Measurements from ENCODE around the gene BOLA1.
"Not testable (repeated sequence)": the region's sequence is repeated elsewhere in the genome, so short reads cannot be mapped to it uniquely, and the experiment has no call there.

The BOLA1 gene

DNA sequence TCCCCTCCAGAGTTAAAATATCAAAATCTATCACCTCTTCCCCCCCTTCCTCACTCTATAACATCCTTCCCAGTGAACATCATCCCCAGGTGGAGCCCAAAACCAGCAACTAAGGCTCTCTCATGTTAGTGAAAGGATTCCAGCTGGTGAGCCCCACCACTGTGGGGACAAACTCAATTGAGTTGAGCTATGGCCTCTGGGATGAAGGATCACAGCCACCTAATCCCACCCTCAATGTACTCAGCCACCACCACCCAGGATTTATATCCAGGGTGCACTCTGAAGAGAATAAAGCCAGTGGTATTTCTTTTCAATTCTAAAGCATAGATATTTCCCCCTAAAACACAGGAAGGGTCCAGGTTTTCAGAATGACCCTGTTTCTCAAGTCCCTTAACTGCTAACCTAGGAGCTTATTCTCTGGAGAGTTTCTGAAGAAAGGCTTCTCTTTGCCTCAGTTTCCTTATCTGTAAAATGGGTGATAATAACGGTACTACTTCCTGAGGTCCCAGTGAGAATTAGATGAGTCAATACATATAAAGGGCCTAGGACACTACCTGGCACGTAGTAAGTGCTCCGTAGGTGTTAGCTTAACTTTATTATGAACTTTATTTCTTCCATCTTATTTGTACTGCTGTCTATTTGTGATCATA lies 15.6 kb upstream of the BOLA1 start:
- DNase-seq: no peak
- TF ChIP-seq GATA1 (IDR thresholded peaks at IDR 0.05; ENCODE audit: low read depth, low read length): no peak
- TF ChIP-seq POLR2A (IDR thresholded peaks at IDR 0.05; ENCODE audit: low read length): no peak

- peak; percentile 84 to 90 for DNase-seq
- peak; percentile 34 for TF ChIP-seq POLR2A (IDR thresholded peaks at IDR 0.05; ENCODE audit: low read length)
- no peak for TF ChIP-seq GATA1 (IDR thresholded peaks at IDR 0.05; ENCODE audit: low read depth, low read length)
Measured at GRCh38 chr1:149884433-149885338, 14.7 kb upstream of the BOLA1 start.

GRCh38 chr1:149885339-149886120 lies 13.8 kb upstream of the BOLA1 start:
- peak; percentile 94 to 95 for DNase-seq

DNA sequence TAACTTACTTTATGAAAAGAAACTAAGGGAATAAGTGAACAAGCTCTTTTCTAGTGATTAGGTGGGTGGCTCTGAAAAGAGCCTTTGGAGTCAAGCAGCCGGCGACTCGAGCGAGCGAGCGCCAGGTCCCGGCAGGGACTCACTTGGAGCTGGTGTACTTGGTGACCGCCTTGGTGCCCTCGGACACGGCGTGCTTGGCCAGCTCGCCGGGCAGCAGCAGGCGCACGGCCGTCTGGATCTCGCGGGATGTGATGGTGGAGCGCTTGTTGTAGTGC lies 13.3 kb upstream of the BOLA1 start:
- peak; percentile 85 for TF ChIP-seq POLR2A (IDR thresholded peaks at IDR 0.05; ENCODE audit: low read length)
- DNase-seq: not testable (repeated sequence)

More at GRCh38 chr1:149885339-149886120, 13.8 kb upstream of the BOLA1 start:
- no peak for TF ChIP-seq GATA1 (IDR thresholded peaks at IDR 0.05; ENCODE audit: low read depth, low read length)
- peak; percentile 67 for TF ChIP-seq POLR2A (IDR thresholded peaks at IDR 0.05; ENCODE audit: low read length)

DNA sequence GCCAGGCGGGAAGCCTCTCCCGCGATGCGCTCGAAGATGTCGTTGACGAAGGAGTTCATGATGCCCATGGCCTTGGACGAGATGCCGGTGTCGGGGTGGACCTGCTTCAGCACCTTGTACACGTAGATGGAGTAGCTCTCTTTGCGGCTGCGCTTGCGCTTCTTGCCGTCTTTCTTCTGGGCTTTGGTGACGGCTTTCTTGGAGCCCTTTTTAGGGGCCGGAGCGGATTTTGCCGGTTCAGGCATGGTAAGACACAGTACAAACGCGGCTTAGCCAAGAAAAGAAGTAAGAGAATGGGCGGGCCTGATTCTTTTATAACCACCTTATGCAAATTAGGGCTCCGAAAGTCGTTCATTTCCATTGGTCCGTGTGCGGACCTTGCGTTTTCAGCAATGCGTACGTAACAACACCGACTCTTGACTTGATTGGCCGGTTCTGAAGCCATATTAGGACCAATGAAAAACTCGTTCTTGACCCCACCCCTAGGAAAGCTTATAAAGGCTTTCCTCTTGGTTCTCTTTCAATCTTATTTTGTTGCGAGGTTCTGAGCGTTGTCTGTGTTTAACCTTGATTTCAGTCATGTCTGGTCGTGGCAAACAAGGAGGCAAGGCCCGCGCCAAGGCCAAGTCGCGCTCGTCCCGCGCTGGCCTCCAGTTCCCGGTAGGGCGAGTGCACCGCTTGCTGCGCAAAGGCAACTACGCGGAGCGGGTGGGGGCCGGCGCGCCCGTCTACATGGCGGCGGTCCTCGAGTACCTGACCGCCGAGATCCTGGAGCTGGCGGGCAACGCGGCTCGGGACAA lies 12.8 kb upstream of the BOLA1 start:
- TF ChIP-seq GATA1 (IDR thresholded peaks at IDR 0.05; ENCODE audit: low read depth, low read length) (no peak), POLR2A (IDR thresholded peaks at IDR 0.05; ENCODE audit: low read length) (peak; percentile 89)
- DNase-seq: peak; percentile 98 to 99

- DNase-seq: not testable (repeated sequence)
Measured at GRCh38 chr1:149887196-149887455, 12.2 kb upstream of the BOLA1 start.

DNA sequence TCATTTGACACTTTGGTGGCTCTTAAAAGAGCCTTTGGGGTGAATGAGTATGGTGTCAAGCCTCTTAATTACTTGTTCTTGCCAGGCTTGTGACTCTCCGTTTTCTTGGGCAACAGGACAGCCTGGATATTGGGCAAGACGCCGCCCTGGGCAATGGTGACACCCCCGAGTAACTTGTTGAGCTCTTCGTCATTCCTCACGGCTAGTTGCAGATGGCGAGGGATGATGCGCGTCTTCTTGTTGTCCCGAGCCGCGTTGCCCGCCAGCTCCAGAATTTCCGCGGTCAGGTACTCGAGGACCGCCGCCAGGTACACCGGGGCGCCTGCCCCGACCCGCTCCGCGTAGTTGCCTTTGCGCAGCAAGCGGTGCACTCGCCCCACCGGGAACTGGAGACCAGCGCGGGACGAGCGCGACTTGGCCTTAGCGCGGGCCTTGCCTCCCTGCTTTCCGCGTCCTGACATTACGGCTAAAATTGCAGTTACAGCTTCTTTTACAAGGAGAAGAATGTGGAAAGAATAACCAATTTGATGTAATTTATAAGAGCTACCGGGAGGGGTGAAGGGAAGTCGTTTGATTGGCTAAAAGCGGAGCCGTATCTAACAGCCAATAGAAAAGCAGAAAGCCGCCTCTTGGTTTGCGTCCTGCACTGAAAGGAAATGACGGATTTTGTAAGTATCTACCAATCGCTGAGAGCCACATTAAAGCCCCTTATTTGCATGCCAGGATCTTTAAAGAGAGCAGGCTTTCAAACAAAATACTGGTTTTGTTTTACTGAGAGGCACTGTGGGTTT lies 11.7 kb upstream of the BOLA1 start:
- DNase-seq: peak; percentile 96 to 98
- TF ChIP-seq POLR2A (IDR thresholded peaks at IDR 0.05; ENCODE audit: low read length): peak; percentile 98
- TF ChIP-seq GATA1 (IDR thresholded peaks at IDR 0.05; ENCODE audit: low read depth, low read length): no peak

DNA sequence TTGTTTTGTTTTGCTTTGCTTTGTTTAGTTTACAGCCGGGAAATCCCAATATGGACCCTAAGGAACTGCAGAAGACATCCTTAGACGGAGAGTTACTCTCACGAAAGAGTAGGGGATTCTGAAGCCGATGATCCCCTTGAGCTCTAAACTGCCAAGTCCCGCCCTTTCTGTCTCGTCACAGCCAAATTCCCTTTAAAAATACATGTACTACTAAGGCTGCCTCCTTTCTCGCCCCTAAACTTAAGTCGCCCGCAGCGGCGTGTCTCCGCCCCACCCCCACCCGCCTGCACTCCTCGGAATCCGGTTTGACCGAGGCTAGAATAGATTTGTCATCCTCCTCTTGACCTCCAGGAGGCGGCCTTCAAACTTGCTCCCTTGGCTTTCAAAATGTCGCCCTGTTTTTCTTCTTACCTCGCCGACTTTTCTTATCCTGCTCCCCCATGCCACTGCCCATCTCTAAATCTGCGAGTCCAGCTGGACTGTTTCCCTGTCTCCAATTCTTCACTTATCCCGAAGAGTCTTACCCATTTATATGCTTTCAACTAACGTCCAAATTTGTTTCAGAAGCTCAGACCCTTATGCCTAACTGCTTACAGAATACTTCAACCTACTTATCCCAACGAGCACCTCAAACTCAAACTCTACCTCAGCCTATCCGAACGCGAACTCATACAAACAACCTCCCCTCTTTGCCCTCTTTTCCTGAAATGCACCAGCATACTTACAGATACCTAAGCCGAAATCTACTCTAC lies 10.9 kb upstream of the BOLA1 start:
- no peak for TF ChIP-seq GATA1 (IDR thresholded peaks at IDR 0.05; ENCODE audit: low read depth, low read length)
- TF ChIP-seq POLR2A (IDR thresholded peaks at IDR 0.05; ENCODE audit: low read length): no peak
- peak; percentile 96 for DNase-seq

DNA sequence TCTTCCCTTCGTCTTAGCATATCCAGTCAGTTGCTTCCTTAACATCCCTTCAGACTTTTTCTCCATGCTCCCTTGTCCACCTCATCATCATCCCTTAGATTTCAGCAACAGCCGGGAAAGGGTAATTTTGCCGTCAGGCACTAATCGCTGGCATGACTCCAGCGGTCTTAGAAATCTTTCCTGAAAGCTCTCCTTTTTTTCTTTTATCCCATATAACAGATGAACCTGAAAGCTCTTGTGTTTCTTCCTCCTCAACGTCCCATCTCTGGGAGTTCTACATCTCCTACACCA lies 10.4 kb upstream of the BOLA1 start:
- no peak for TF ChIP-seq GATA1 (IDR thresholded peaks at IDR 0.05; ENCODE audit: low read depth, low read length)
- TF ChIP-seq POLR2A (IDR thresholded peaks at IDR 0.05; ENCODE audit: low read length): no peak
- no peak for DNase-seq

GRCh38 chr1:149896575-149896974 lies 2.8 kb upstream of the BOLA1 start:
- TF ChIP-seq GATA1 (IDR thresholded peaks at IDR 0.05; ENCODE audit: low read depth, low read length) (no peak), POLR2A (IDR thresholded peaks at IDR 0.05; ENCODE audit: low read length) (no peak)
- no peak for DNase-seq

DNA sequence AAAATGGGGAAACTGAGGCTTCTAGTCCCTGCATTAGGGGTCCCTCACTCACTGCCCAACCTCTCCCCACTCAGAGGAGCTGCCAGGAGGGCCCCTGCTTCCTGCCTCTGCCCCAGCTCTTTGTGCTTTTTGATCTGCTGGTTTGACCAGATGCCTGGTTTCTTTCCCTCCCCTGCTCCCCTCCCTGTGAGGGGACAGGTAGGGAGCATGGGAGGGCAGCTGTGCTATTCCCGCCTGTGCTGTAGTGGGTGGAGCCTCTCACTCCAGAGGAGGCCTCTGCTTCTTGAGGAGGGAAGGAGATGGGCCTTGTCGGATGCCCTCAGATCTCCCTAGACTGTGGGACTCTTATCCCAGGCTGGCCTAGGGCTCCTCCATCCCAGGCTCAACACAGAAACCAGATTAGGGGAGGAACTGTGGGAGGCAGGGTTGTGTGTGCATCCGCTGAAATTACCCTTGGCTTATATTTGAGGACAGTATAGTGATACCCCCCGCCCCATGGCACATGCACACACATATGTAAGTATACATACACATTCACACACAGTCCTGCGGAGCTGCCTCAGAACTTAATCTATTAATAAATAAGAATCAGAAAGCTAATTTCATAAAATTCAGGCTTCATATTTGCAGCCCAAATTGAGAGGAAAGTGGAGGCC lies 4.6 kb downstream of the BOLA1 start:
- no peak for TF ChIP-seq GATA1 (IDR thresholded peaks at IDR 0.05; ENCODE audit: low read depth, low read length)
- DNase-seq: no peak

- TF ChIP-seq POLR2A (IDR thresholded peaks at IDR 0.05; ENCODE audit: low read length) (no peak), GATA1 (IDR thresholded peaks at IDR 0.05; ENCODE audit: low read depth, low read length) (no peak)
- DNase-seq: peak; percentile 60 to 79
Measured at GRCh38 chr1:149906570-149907075, 7.3 kb downstream of the BOLA1 start.

All from erythroblast (primary cell).